ENCODE data around the gene STUB1.

The STUB1 gene

DNA sequence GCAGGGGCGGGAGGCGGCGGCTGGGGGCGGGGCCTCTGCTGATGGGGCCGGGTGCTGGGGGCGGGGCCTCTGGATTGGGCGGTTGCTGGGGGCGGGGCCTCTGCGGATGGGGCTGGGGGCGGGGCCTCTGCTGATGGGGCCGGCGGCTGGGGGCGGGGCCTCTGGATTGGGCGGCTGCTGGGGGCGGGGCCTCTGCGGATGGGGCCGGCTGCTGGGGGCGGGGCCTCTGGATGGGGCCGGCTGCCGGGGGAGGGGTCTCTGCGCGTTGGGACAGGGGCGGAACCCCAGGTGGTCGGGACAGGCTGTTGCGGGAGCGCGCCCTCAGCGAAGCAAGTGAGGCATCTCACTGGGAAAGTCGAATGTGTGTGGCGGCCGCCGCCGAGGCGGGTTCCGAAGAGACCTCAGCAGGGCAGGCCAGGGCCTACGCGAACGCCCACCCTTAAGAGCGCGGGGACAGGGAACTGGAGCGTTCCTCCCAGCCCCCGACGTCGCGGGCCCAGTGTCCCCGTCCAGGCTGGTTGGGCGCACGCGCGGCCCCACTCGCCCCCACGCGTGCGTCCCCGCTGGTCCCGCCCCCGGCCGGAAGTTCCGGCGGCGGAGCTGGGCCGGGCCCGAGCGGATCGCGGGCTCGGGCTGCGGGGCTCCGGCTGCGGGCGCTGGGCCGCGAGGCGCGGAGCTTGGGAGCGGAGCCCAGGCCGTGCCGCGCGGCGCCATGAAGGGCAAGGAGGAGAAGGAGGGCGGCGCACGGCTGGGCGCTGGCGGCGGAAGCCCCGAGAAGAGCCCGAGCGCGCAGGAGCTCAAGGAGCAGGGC, at the start of gene STUB1:
Gene STUB1 (plus strand): TSS at position 597 of the 811 bp plus-strand sequence. CDS start 116 bp downstream, at position 713.
- FAIRE-seq (peak; percentile 91), DNase-seq (ENCODE audit: insufficient read length, low spot score) (peak; percentile 85)

GRCh38 chr16:630815-631405, 49.3 kb upstream of the STUB1 start, which contains the start of gene WFIKKN1:
TSS of gene WFIKKN1 (plus strand) at chr16:630985. CDS start at chr16:631254, 269 bp downstream.
- FAIRE-seq (no peak), DNase-seq (ENCODE audit: insufficient read length, low spot score) (no peak)

DNA sequence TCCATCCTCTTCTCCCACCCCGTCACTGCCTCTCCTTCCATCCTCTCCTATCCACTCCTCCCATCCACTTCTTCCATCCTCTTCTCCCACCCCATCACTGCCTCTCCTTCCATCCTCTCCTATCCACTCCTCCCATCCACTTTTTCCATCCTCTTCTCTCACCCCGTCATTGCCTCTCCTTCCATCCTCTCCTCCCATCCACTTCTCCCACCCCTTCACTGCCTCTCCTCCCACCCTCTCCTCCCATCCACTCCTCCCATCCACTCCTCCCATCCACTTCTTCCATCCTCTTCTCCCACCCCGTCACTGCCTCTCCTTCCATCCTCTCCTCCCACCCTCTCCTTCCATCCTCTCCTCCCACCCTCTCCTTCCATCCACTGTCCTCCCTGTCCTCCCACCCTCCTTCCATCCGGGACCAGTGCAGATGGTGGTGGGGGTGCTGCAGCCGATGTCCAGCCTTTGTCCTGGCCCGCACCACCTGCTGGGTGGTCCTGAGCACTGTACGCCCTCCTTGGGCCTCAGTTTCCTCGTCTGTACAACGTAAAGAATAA, 48.3 kb upstream of the STUB1 start:
- FAIRE-seq (no peak), DNase-seq (ENCODE audit: insufficient read length, low spot score) (no peak)

DNA sequence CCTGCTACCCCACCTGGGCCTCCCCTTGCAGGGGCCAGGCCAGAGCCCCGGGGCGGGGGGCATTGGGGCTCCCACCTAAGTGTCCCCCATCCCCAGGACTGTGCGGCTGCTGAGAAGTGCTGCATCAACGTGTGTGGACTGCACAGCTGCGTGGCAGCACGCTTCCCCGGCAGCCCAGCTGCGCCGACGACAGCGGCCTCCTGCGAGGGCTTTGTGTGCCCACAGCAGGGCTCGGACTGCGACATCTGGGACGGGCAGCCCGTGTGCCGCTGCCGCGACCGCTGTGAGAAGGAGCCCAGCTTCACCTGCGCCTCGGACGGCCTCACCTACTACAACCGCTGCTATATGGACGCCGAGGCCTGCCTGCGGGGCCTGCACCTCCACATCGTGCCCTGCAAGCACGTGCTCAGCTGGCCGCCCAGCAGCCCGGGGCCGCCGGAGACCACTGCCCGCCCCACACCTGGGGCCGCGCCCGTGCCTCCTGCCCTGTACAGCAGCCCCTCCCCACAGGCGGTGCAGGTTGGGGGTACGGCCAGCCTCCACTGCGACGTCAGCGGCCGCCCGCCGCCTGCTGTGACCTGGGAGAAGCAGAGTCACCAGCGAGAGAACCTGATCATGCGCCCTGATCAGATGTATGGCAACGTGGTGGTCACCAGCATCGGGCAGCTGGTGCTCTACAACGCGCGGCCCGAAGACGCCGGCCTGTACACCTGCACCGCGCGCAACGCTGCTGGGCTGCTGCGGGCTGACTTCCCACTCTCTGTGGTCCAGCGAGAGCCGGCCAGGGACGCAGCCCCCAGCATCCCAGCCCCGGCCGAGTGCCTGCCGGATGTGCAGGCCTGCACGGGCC, 47.5 kb upstream of the STUB1 start:
- no peak for DNase-seq (ENCODE audit: insufficient read length, low spot score)
- no peak for FAIRE-seq

GRCh38 chr16:633336-634050, 46.7 kb upstream of the STUB1 start:
- no peak for FAIRE-seq
- DNase-seq (ENCODE audit: insufficient read length, low spot score): no peak

GRCh38 chr16:634051-634670, 46.0 kb upstream of the STUB1 start:
- FAIRE-seq: no peak
- no peak for DNase-seq (ENCODE audit: insufficient read length, low spot score)

DNA sequence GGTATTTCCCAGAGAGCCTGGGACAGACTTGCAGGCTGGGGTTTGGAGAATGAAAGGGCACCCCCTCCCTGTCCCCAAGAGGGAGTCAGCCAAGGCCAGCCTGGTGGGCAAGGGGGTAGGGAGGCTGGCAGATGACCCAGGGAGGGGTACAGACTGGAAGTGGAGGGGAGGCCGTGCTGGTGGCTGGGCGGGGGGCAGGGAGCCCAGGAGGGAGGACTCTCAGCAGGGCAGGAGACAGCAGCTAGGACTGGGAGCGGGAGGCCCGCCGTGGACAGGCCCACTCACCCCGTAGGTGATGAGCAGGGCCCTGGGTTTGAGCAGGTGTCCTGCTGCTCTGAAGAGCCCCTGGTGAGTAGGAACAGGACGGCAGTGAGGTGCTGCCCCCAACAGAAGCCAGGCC, 45.2 kb upstream of the STUB1 start:
- DNase-seq (ENCODE audit: insufficient read length, low spot score) (no peak), FAIRE-seq (no peak)

- no peak for FAIRE-seq
Observed at GRCh38 chr16:635573-636205, 44.5 kb upstream of the STUB1 start.

DNA sequence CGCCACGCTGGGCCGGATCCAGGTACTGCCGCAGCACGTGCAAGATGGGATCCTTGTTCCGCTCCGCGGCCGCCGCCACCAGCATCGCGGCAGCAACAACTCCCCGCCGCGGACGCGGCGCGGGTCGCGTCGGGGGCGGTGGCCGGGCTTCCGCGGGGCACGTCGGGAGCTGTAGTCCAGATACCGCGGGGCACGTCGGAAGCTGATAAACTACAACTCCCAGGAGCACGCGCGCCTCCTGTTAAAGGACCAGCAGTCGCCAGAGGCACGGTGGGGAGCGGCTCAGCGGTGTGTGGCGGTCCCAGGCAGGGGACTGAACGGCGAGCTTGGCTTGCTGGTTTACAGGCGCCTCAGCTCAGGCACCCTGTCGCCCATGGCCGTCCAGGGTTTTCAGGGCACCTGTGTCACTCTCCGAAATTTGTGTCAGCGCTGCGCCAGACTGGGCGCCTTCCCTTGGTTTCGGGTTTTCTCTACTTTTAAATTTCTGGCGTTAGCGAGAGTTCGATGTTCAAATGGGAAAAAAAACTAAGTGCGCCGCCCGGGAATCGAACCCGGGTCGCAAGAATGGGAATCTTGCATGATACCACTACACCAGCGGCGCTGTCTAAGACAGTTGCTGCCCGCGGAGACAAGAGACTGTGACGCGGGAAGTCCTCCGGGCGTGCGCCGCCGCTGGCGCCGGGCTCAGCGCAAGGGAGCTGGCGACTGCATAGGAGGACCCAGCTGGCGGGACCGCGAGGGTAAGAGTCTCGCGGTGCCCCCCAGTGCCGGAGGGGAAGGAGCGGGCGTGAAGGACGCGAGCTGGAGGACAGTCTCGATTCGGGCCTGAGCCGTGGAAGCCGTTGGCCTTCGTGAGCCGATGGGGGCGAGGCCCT, 43.8 kb upstream of the STUB1 start, which contains the start of gene METTL26:
Gene METTL26 (minus strand): TSS at position 100 of the 875 bp plus-strand sequence. CDS start 15 bp downstream, at position 85.
- peak; percentile 99 for FAIRE-seq

More at GRCh38 chr16:635573-636205, 44.5 kb upstream of the STUB1 start:
- DNase-seq (ENCODE audit: insufficient read length, low spot score): no peak

GRCh38 chr16:637081-638018, 42.9 kb upstream of the STUB1 start:
- DNase-seq (ENCODE audit: insufficient read length, low spot score) (peak; percentile 98), FAIRE-seq (no peak)

More for the DNA sequence above, 43.8 kb upstream of the STUB1 start, which contains the start of gene METTL26:
- peak; percentile 100 for DNase-seq (ENCODE audit: insufficient read length, low spot score)

- FAIRE-seq (no peak), DNase-seq (ENCODE audit: insufficient read length, low spot score) (no peak)
Observed at GRCh38 chr16:638034-638543, 42.1 kb upstream of the STUB1 start.

GRCh38 chr16:638836-639235, 41.4 kb upstream of the STUB1 start:
- no peak for DNase-seq (ENCODE audit: insufficient read length, low spot score)
- FAIRE-seq: no peak

DNA sequence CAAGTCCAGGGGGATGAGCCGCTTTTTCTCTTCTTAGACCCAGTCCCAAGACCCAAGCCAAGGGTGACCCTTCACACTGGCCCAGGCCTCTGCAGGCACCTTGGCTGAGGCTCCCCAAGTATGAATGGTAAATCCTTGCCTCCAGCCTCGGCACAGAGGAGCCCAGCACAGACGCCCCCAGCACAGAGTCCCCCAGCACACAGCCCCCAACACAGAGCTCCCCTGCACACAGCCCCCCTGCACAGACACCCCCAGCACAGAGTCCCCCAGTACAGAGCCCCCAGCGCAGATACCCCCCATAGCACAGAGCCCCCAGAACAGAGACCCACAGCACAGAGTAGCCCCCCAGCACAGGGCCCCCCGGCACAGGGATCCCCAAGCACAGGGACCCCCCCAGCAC, 39.6 kb upstream of the STUB1 start:
- FAIRE-seq (no peak), DNase-seq (ENCODE audit: insufficient read length, low spot score) (no peak)

DNA sequence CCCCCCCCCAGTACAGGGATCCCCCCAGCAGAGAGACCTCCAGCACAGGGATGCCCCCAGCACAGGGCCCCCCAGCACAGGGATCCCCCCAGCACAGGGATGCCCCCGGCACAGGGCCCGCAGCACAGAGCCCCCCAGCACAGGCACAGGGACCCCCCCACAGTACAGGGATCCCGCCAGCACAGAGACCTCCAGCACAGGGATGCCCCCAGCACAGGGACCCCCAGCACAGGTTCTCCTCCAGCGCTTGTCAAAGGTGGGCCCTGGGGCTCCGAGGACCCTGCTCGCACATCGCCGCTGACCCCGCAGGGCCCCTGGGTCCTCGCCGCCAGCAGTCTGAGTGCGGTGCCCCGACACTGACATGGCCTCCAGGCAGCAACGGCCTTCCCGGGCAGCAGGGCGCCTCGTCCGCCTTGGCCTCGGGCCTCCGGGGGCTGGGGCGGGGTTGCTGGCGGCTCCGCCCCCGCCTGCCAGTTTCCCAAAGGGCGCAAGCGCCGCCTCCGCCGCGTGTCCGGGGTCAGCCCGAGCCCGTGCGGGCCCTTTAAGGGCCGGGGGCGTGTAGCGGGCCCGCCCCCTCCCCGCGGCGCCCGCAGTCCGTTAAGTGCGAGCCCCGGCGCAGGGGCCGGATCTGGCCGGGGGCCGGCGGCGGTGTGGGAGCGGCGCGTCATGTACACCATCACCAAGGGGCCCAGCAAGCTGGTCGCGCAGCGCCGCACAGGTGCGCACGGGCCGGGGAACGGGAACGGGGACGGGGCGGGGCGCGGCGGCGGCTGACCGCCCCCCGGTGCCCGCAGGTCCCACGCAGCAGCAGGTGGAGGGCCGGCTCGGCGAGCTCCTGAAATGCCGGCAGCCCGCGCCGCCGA, 38.7 kb upstream of the STUB1 start, which contains the start of gene MCRIP2:
Gene MCRIP2 (plus strand): TSS at position 503 of the 863 bp plus-strand sequence. CDS start 164 bp downstream, at position 667.
- peak; percentile 88 for DNase-seq (ENCODE audit: insufficient read length, low spot score)
- peak; percentile 78 for FAIRE-seq

DNA sequence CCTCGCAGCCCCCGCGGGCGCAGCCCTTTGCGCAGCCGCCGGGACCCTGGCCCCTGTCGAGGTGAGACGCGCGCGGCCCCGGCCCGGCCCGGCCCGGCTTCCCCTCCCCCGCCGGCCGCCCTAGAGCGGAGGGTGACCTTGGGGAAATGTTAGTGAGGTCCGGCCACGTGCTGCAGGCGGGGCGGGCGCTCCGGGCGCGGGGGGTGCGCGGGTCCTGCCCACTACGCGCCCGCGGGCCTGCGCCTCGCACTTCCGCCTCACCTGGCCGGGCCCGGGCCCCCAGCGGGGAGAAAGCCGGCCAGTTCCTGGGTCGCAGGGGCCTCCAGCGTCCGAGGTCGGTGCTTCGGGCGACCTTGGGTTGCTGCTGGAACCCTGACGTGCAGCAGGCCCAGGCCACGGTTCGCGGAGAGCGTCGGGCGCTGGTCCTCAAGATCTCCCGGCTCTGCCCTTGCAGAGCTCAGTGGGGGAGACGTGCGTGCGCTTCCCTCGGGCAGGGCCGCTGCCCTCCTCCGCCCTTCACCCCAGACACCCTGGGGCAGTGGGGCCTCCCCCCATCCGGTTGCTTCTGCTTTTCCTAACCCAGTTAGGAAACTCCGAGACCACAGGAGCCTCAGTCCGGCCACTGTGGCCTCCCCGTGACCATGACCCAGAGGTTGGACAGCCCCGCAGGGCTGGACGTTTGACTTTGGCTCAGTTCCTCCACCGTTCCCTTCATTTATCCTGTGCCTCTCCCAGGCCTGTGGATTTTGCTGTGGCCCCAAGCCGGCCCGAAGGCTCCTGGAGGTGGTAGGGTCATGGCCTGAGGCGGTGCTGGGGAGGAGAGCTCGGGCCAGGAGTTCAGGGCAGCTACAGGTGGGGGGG, 37.8 kb upstream of the STUB1 start:
- DNase-seq (ENCODE audit: insufficient read length, low spot score) (peak; percentile 69), FAIRE-seq (peak; percentile 48)
